WTC11 (cell line): ENCODE results near the gene OR2L2. TPM values are rescaled to one million over a fixed set of nuclear protein-coding genes. Genes with fewer than 3 reads are reported as not detected.

Experiments
- ATAC-seq: fragments of 200-7000 bp; cut with Tn5 transposase; 2 replicates; pipeline ENCODE4 v1.10.0; 2021; ENCODE audit warnings: mild to moderate bottlenecking, moderate library complexity
- CTCF ChIA-PET: fragments of 300-600 bp; sonication (Branson Sonifier 250); formaldehyde crosslinking; loops from one replicate; lab custom pipeline; 2021; ENCODE audit warnings: antibody characterized with exemption; lab: Charles Lee
- POLR2A ChIA-PET: fragments of 350-600 bp; sonication (Branson Sonifier 250); formaldehyde crosslinking; loops from one replicate; lab custom pipeline; 2021; ENCODE audit warnings: antibody characterized with exemption; lab: Charles Lee
- DNase-seq: peaks from one replicate; pipeline ENCODE4 v3.0.0; 2021; ENCODE audit warnings: low spot score
- H3K27ac Mint-ChIP-seq: 2 replicates; pipeline ENCODE4 v1.8.0; 2021; ENCODE audit warnings: mixed read lengths
- H3K27me3 Mint-ChIP-seq: 2 replicates; pipeline ENCODE4 v1.8.0; 2021; ENCODE audit warnings: low read depth, mild to moderate bottlenecking, moderate library complexity, mixed read lengths
- H3K36me3 Mint-ChIP-seq: 2 replicates; pipeline ENCODE4 v1.8.0; 2021; ENCODE audit warnings: mixed read lengths
- H3K4me1 Mint-ChIP-seq: 2 replicates; pipeline ENCODE4 v1.8.0; 2022; ENCODE audit warnings: mixed read lengths
- H3K4me3 Mint-ChIP-seq: 2 replicates; pipeline ENCODE4 v1.8.0; 2021; ENCODE audit warnings: mild to moderate bottlenecking, moderate library complexity, mixed read lengths
- H3K9me3 Mint-ChIP-seq: 2 replicates; pipeline ENCODE4 v1.8.0; 2021; ENCODE audit warnings: mixed read lengths
- ATF1 ChIP-seq: sonication (generic); formaldehyde crosslinking; IDR thresholded peaks from 2 replicates; pipeline ENCODE4 v1.8.1; 2023; ENCODE audit warnings: mild to moderate bottlenecking, moderate library complexity, missing genetic modification reagents
- CREB1 ChIP-seq: sonication (generic); formaldehyde crosslinking; IDR thresholded peaks from 2 replicates; pipeline ENCODE4 v1.8.0; 2023; ENCODE audit warnings: mild to moderate bottlenecking, missing genetic modification reagents
- E2F5 ChIP-seq: sonication (generic); formaldehyde crosslinking; IDR thresholded peaks from 2 replicates; pipeline ENCODE4 v1.8.1; 2022; ENCODE audit warnings: mild to moderate bottlenecking, moderate library complexity, missing genetic modification reagents
- ETV6 ChIP-seq: sonication (generic); formaldehyde crosslinking; IDR thresholded peaks from 2 replicates; pipeline ENCODE4 v1.8.1; 2022; ENCODE audit warnings: mild to moderate bottlenecking, missing genetic modification reagents
- GTF2I ChIP-seq: fragments of 250-450 bp; sonication (Bioruptor Pico); conservative IDR thresholded peaks from 2 replicates; pipeline ENCODE4 v1.4.0; 2021; ENCODE audit warnings: mild to moderate bottlenecking
- IRF2 ChIP-seq: sonication (generic); formaldehyde crosslinking; IDR thresholded peaks from 2 replicates; pipeline ENCODE4 v1.8.0; 2022; ENCODE audit warnings: low read depth, missing genetic modification reagents, borderline replicate concordance
- MYBL2 ChIP-seq: sonication (generic); formaldehyde crosslinking; IDR thresholded peaks from 2 replicates; pipeline ENCODE4 v1.8.1; 2023; ENCODE audit warnings: mild to moderate bottlenecking, moderate library complexity, missing genetic modification reagents
- NR2C2 ChIP-seq: sonication (generic); formaldehyde crosslinking; IDR thresholded peaks from 2 replicates; pipeline ENCODE4 v1.8.0; 2022; ENCODE audit warnings: mild to moderate bottlenecking, missing genetic modification reagents
- NR3C1 ChIP-seq: sonication (generic); formaldehyde crosslinking; conservative IDR thresholded peaks from 2 replicates; pipeline ENCODE4 v1.8.1; 2023; ENCODE audit warnings: low read depth, mild to moderate bottlenecking, missing genetic modification reagents
- RELA ChIP-seq: sonication (generic); formaldehyde crosslinking; IDR thresholded peaks from 2 replicates; pipeline ENCODE4 v1.8.1; 2022; ENCODE audit warnings: missing genetic modification reagents, mild to moderate bottlenecking, borderline replicate concordance
- RORB ChIP-seq: fragments of 250-450 bp; sonication (Bioruptor Pico); IDR thresholded peaks from 2 replicates; pipeline ENCODE4 v1.9.0; 2021; ENCODE audit warnings: mild to moderate bottlenecking
- SMAD4 ChIP-seq: sonication (generic); formaldehyde crosslinking; IDR thresholded peaks from 2 replicates; pipeline ENCODE4 v1.8.0; 2022; ENCODE audit warnings: mild to moderate bottlenecking, missing genetic modification reagents
- SOX15 ChIP-seq: fragments of 250-450 bp; sonication (Bioruptor Pico); IDR thresholded peaks from 2 replicates; pipeline ENCODE4 v1.9.0; 2021; ENCODE audit warnings: mild to moderate bottlenecking
- STAT6 ChIP-seq: sonication (generic); formaldehyde crosslinking; conservative IDR thresholded peaks from 2 replicates; pipeline ENCODE4 v1.8.1; 2023; ENCODE audit warnings: mild to moderate bottlenecking, low read depth, missing genetic modification reagents, moderate library complexity
- TEAD4 ChIP-seq: sonication (generic); formaldehyde crosslinking; IDR thresholded peaks from 2 replicates; pipeline ENCODE4 v1.8.0; 2022; ENCODE audit warnings: mild to moderate bottlenecking, missing genetic modification reagents
- ZNF121 ChIP-seq: sonication (generic); formaldehyde crosslinking; IDR thresholded peaks from 2 replicates; pipeline ENCODE4 v1.8.0; 2023; ENCODE audit warnings: missing genetic modification reagents
- ZNF138 ChIP-seq: sonication (generic); formaldehyde crosslinking; conservative IDR thresholded peaks from 2 replicates; pipeline ENCODE4 v1.8.1; 2022; ENCODE audit warnings: mild to moderate bottlenecking, moderate library complexity, missing genetic modification reagents
- ZNF263 ChIP-seq: sonication (generic); formaldehyde crosslinking; IDR thresholded peaks from 2 replicates; pipeline ENCODE4 v1.8.1; 2022; ENCODE audit warnings: low read depth, mild to moderate bottlenecking, moderate library complexity, missing genetic modification reagents
- ZNF512 ChIP-seq: sonication (generic); formaldehyde crosslinking; IDR thresholded peaks from 2 replicates; pipeline ENCODE4 v1.8.1; 2022; ENCODE audit warnings: missing genetic modification reagents, borderline replicate concordance
- total RNA-seq: library from RNA; stranded (reverse); gene quantifications from 3 replicates; pipeline ENCODE4 v1.2.3, GENCODE V29; 2021

The OR2L2 gene
- total RNA-seq, 1 experiment from 2014 or later, result not detected

GRCh38 chr1:248045209-248045608, 15.3 kb downstream of the OR2L2 start:
- no peak for DNase-seq
- Mint-ChIP-seq H3K4me1 (no peaks in the 10 kb centered on the region), H3K4me3 (no peak overlapping the region), H3K27me3 (peaks cover 8% of the 10 kb centered on the region), H3K36me3 (peaks cover 53% of the 10 kb centered on the region), H3K27ac (no peak overlapping the region), H3K9me3 (peaks cover 72% of the 10 kb centered on the region)
- TF ChIP-seq E2F5 (CRISPR knock-in tag), result no peak
- ChIA-PET POLR2A (no interaction called here), CTCF (no interaction called here)
- ATAC-seq, result no peak

- peaks cover 72% of the 10 kb centered on the region for H3K9me3 Mint-ChIP-seq
- CTCF ChIA-PET, result no interaction called here
- POLR2A ChIA-PET, result no interaction called here
- ATAC-seq (no peak), DNase-seq (no peak)
- peaks cover 7% of the 10 kb centered on the region for H3K27me3 Mint-ChIP-seq
- no peak for TF ChIP-seq ZNF138 (CRISPR knock-in tag)
- TF ChIP-seq ZNF263, result no peak
- no peak for TF ChIP-seq ATF1 (CRISPR knock-in tag)
- no peak for TF ChIP-seq RORB (CRISPR knock-in tag)
- no peak for TF ChIP-seq MYBL2 (CRISPR knock-in tag)
- no peak for TF ChIP-seq CREB1 (CRISPR knock-in tag)
- no peak for TF ChIP-seq TEAD4
- TF ChIP-seq ZNF512 (CRISPR knock-in tag), result no peak
- no peak for TF ChIP-seq STAT6 (CRISPR knock-in tag)
- no peak for TF ChIP-seq SOX15 (CRISPR knock-in tag)
- no peak for TF ChIP-seq GTF2I
- no peak for TF ChIP-seq NR2C2 (CRISPR knock-in tag)
- no peak for TF ChIP-seq ZNF121 (CRISPR knock-in tag)
- no peak within 1 kb of the TSS for H3K27ac Mint-ChIP-seq
- peaks cover 52% of the 10 kb centered on the region for H3K36me3 Mint-ChIP-seq
- no peak within 1 kb of the TSS for H3K4me3 Mint-ChIP-seq
- no peaks in the 10 kb centered on the region for H3K4me1 Mint-ChIP-seq
Observed at GRCh38 chr1:248046536-248046935, 16.7 kb downstream of the OR2L2 start, which contains the start of gene OR2L3. Gene OR2L3, plus strand, starts transcription at chr1:248046836. Its CDS starts 13,846 bp downstream, at chr1:248060682.

- Mint-ChIP-seq H3K9me3 (peaks cover 72% of the 10 kb centered on the region), H3K4me3 (no peak overlapping the region), H3K27ac (no peak overlapping the region), H3K36me3 (peaks cover 52% of the 10 kb centered on the region)
- DNase-seq (no peak), ATAC-seq (no peak)
- ChIA-PET POLR2A (no interaction called here), CTCF (no interaction called here)
- TF ChIP-seq SMAD4 (no peak), IRF2 (CRISPR knock-in tag) (no peak), ETV6 (CRISPR knock-in tag) (no peak), RELA (no peak), NR3C1 (CRISPR knock-in tag) (no peak)
- TF ChIP-seq, all 79 proteins: peak for 0
- no peaks in the 10 kb centered on the region for H3K4me1 Mint-ChIP-seq
- H3K27me3 Mint-ChIP-seq, result peaks cover 7% of the 10 kb centered on the region
Observed at GRCh38 chr1:248047008-248047407, 17.1 kb downstream of the OR2L2 start.
